Astrocyte of the cerebellum (primary cell): ENCODE measurements around the gene TRAFD1.

Source experiments
- DNase-seq: peaks from one replicate; pipeline ENCODE4 v3.0.0-alpha.2; 2011; ENCODE audit warnings: low read depth
- H3K4me3 ChIP-seq: 2 replicates; pipeline ENCODE4 v1.5.1; 2011; ENCODE audit warnings: mild to moderate bottlenecking, low read depth, low read length, moderate library complexity
- CTCF ChIP-seq: IDR thresholded peaks from 2 replicates; pipeline ENCODE4 v1.5.1; 2012; ENCODE audit warnings: low read length, low read depth, moderate library complexity, mild to moderate bottlenecking; ENCODE audit errors: missing control alignments
- in situ Hi-C: cut with HindIII; loops from 2 replicates; pipeline ENCODE4 v1.10.0; 2017; ENCODE audit warnings: low sequenced_read_pairs

The TRAFD1 gene

GRCh38 chr12:112125250-112125999, at the start of gene TRAFD1:
TRAFD1 (plus strand) TSS chr12:112125560; CDS start chr12:112130523, 4,963 bp downstream.
- TF ChIP-seq CTCF: no peak
- in situ Hi-C loops: no loop called here
- peak within 1 kb of the TSS; percentile 93 for H3K4me3 ChIP-seq
- peak; percentile 84 for DNase-seq

GRCh38 chr12:112087055-112087850, 38.1 kb upstream of the TRAFD1 start:
- no peak for TF ChIP-seq CTCF
- no peak for DNase-seq
- H3K4me3 ChIP-seq: no peak overlapping the region
- in situ Hi-C loops: no loop called here

- no peak for DNase-seq
- no peak for TF ChIP-seq CTCF
- in situ Hi-C loops: no loop called here
- H3K4me3 ChIP-seq: no peak overlapping the region
Measured at GRCh38 chr12:112087851-112088250, 37.5 kb upstream of the TRAFD1 start.

- TF ChIP-seq CTCF: no peak
- in situ Hi-C loops: no loop called here
- no peak overlapping the region for H3K4me3 ChIP-seq
- DNase-seq: no peak
Measured at GRCh38 chr12:112091563-112091962, 33.8 kb upstream of the TRAFD1 start.

GRCh38 chr12:112096070-112096469, 29.3 kb upstream of the TRAFD1 start:
- no peak for DNase-seq
- in situ Hi-C loops: no loop called here
- no peak overlapping the region for H3K4me3 ChIP-seq
- TF ChIP-seq CTCF: no peak

- in situ Hi-C loops: no loop called here
- no peak for DNase-seq
- TF ChIP-seq CTCF: no peak
- no peak overlapping the region for H3K4me3 ChIP-seq
Measured at GRCh38 chr12:112096667-112097066, 28.7 kb upstream of the TRAFD1 start.
